GM12873 (cell line): ENCODE data around the gene KLHL22.

Experiments
- TF ChIP-seq, protein P1 (sequence below): IDR thresholded peaks from 2 replicates; pipeline ENCODE4 v1.5.1; 2012; ENCODE audit warnings: low read depth, mild to moderate bottlenecking, moderate library complexity, low read length, control low read depth; ENCODE audit not compliant: insufficient read depth; ENCODE audit errors: missing control alignments

The KLHL22 gene

DNA sequence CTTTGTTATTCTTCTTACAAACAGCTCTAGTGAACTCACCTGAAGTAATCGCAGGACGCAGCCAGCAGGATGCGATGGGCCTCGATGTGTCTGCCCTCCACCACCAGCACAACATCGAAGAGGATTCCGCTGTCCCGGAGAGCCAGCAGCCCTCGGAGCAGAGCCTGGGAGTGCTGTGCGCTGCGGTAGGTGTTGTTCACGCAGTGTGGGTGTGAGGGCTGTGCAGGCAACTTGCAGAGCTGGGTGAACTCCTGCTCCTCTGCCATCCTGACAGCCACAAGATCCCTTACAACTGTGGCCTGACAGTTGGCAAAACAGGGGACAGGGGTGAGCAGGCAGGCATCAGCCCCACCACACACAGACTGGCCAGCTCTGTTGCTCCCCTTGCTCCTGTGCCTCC, 6.6 kb downstream of the KLHL22 start:
- TF ChIP-seq, protein P1, sequence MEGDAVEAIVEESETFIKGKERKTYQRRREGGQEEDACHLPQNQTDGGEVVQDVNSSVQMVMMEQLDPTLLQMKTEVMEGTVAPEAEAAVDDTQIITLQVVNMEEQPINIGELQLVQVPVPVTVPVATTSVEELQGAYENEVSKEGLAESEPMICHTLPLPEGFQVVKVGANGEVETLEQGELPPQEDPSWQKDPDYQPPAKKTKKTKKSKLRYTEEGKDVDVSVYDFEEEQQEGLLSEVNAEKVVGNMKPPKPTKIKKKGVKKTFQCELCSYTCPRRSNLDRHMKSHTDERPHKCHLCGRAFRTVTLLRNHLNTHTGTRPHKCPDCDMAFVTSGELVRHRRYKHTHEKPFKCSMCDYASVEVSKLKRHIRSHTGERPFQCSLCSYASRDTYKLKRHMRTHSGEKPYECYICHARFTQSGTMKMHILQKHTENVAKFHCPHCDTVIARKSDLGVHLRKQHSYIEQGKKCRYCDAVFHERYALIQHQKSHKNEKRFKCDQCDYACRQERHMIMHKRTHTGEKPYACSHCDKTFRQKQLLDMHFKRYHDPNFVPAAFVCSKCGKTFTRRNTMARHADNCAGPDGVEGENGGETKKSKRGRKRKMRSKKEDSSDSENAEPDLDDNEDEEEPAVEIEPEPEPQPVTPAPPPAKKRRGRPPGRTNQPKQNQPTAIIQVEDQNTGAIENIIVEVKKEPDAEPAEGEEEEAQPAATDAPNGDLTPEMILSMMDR: no peak

DNA sequence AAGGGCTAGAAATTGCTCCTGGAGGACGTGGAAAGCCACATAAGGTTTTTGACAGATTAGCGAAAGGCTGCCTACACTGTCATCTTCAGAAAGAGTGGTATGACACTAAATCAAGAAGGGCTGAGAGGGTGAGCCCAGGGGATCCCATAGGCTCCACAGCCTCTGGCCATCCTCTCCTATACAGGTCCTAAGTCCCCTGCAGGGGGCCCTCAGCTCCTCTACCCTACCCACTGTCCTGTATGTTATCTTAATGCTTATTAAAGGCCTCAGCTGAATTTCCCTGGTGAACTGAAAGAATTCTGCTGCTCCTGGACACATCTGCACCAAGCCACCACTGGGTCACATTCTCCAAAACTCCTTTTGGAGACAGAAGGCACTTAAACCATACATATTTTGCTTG, 7.9 kb downstream of the KLHL22 start:
- TF ChIP-seq, protein P1: no peak

DNA sequence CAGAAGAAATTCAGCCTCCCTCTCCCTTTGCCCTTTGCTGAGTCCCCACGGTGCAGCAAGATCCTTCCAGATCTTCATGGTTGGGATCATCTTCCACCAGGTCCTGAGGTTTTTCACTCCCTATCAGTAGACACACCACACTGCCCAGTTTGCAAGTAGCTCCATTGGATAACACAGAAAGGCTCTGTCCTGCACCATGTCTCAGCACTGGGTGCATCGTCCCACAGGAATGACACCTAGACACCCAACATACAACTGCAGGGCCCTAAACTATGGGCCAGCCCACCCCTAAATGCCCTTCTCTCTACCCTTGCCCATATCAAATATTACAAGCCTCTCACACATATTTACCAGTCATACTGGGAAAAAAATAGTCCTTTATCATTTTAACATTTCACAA, 9.4 kb downstream of the KLHL22 start:
- TF ChIP-seq, protein P1: no peak

DNA sequence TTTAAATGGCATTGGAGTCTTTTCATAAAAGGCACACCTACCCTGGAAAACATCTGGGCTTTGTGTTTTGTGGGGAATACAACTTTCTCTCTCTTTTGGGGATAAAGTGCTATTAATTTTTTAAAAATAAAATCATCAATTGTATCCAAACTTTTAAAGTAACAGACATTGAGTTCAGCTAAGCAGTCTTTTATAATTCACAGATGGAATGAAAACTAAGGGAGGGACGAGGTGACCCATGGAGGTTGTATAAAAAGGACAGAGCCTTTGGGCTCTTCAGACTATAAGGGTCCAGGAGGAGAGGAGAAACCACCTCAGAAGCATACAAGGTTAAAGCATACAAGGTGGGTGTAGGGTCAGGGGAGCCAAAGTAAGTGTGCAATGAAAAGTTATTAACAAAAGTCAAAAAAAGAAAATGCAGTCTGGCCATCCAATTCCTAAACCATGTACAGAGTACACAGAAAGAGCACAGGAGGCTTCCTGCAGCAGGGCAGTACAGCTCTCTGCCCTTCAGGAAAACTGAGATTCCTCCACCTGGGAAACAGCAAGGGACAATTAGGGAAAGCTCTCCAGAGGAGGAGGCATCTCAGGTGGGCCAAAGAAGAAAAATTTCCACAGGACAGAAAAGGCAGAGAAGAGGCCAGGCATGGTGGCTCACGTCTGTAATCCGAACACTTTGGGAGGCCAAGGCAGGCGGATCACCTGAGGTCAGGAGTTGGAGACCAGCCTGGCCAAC, 10.5 kb downstream of the KLHL22 start:
- TF ChIP-seq, protein P1: no peak

DNA sequence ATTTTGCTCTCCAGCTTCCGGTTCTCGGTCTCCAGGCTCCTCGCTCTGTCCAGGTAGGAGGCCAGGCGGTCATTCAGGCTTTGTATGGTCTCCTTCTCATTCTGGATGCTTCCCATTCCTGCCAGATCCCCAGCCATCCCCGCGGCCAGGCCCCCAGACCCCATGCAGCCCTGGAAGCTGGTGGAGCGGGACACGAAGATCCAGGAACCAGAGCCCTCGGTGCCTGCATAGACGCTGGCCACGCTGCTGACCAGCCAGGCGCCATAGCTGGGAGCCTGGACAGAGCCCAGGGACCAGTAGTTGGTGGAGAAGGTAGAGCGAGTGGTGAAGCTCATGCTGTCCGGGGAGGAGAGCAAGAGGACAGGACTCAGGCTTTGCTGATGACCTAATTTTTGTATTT, 11.8 kb downstream of the KLHL22 start:
- TF ChIP-seq, protein P1: no peak

DNA sequence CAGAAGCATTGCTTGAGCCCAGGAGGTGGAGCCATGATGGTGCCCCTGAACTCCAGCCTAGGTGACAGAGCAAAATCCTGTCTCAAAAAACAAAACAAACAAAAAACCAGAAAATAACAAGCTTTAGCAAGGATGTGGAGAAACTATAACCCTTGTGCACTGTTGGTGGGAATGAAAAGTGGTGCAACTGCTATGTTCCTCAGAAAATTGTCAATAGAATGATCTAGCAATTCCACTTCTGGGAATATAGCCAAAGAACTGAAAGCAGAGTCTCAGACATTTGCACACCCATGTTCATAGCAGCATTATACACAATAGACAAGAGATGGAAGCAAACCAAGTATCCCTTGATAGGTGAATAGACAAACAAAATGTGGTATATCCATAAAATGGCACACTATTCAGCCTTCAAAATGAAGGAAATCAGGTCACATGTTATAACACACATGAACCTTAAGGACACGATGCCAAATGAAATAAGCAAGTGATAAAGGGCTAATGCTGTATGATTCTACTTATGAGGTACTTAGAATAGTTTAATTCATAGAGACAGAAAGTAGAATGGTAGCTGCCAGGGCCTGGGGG, 15.9 kb downstream of the KLHL22 start:
- TF ChIP-seq, protein P1: no peak

DNA sequence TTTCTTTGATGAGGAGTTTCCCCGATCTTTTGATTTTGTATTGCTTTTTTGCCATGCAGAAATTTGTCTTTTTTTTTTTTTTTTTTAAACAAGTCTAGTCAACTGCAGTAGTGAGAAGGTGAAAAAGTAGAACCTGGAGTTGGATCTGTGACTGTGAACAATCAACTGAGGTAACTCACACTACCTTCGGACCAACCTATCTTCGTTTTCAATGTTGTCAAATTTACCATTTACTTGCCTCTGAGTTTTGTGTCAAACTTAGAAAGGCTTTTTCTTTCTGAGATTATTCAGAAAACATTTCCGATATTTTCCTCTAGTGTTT, 20.5 kb downstream of the KLHL22 start:
- TF ChIP-seq, protein P1: no peak
